Large intestine (tissue), 3 donors: ENCODE results near the gene CARD9. TPM values are rescaled to one million over a fixed set of nuclear protein-coding genes. Genes with fewer than 3 reads are reported as not detected.
"Not testable (repeated sequence)": the region's sequence is repeated elsewhere in the genome, so short reads cannot be mapped to it uniquely, and the experiment has no call there.

Source experiments
- DNase-seq, 2 donors: peaks; one replicate each; pipeline versions ENCODE4 v3.0.0 to v3.0.0-alpha.2; 2013
- H3K27ac ChIP-seq: one replicate; pipeline ENCODE4 v1.5.1; 2013; ENCODE audit warnings: low read length
- H3K27me3 ChIP-seq: 2 replicates; pipeline ENCODE4 v1.6.1; 2013; ENCODE audit warnings: low read length; ENCODE audit not compliant: control insufficient read depth, insufficient read depth
- H3K36me3 ChIP-seq: 2 replicates; pipeline ENCODE4 v1.6.1; 2013; ENCODE audit warnings: low read length; ENCODE audit not compliant: control insufficient read depth, insufficient read depth
- H3K4me1 ChIP-seq: one replicate; pipeline ENCODE4 v1.6.1; 2013; ENCODE audit warnings: low read length; ENCODE audit not compliant: control insufficient read depth, insufficient read depth
- H3K4me3 ChIP-seq: one replicate; pipeline ENCODE4 v1.5.1; 2013; ENCODE audit warnings: low read length
- H3K9me3 ChIP-seq: one replicate; pipeline ENCODE4 v1.6.1; 2013; ENCODE audit warnings: mild to moderate bottlenecking, low read depth, low read length, moderate library complexity; ENCODE audit not compliant: control insufficient read depth
- WGBS: methylation state at CpG from one replicate; pipeline ENCODE4 v1.1.5; 2013; ENCODE audit warnings: low lambda C conversion rate; ENCODE audit not compliant: insufficient coverage; 5-methylcytosine and 5-hydroxymethylcytosine counted together
- polyA plus RNA-seq: library from polyadenylated mRNA; unstranded; fragments of 120-200 nt; gene quantifications from one replicate; pipeline ENCODE4 v1.2.1, GENCODE V29; 2013

The CARD9 gene
- polyA plus RNA-seq, 1 donor = 2.4 TPM

DNA sequence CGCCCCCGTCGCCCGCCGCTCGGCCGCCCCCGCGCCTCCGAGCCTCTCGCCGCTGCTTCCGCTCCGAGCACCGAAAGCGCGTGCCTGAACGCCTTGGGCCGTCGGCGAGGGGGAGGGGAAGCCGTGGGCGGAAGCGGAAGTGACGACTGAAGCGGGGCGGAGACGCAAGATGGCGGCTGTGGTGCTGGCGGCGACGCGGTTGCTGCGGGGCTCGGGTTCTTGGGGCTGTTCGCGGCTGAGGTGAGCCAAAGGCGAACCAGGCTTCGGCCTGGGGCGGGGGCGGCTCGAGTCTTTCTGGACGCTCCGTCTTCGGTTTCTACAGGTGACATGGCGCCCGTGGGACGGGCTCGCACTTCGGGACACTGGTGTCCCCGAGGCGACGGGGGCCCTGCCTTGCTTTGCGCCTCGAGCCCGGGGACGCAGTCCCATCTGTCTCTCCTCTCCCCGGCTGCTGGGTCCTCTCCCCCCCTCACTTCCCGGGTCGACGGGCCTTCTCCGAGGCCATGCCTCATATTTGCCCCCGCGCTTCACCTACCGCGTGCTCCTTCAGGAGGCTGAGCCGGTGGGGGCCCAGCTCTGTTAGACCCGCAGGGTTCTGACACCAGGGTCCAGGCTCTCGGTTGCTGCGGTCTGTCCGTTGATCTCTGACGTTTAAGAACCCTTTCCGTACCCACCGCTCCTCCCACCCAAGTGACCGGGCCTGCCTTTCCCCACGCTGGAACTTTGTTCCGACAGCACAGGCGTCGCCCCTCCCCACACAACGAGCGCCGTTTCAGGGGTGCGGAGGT is 37.2 kb upstream of the CARD9 start, which contains the start of the genes ENTR1 and PMPCA:
TSS of gene ENTR1 (minus strand) at position 115 of the 788 bp plus-strand sequence. CDS start 217 bp downstream, outside the sequence.
TSS of gene PMPCA (plus strand) at position 159 of the 788 bp plus-strand sequence. CDS start at position 170, 11 bp downstream.
- H3K27me3 ChIP-seq = no peaks in the 10 kb centered on the region
- H3K9me3 ChIP-seq = no peaks in the 10 kb centered on the region
- WGBS = no CpG with 5 or more reads among the region's 83 CpGs
- peak; percentile 88 to 90 for DNase-seq
- H3K36me3 ChIP-seq = peaks cover 44% of the 10 kb centered on the region
- peak within 1 kb of the TSS; percentile 52 for H3K27ac ChIP-seq
- H3K4me1 ChIP-seq = peaks cover 18% of the 10 kb centered on the region
- peak within 1 kb of the TSS; percentile 96 for H3K4me3 ChIP-seq

- Histone ChIP-seq H3K27me3 (no peaks in the 10 kb centered on the region), H3K27ac (no peak overlapping the region), H3K4me1 (peaks cover 18% of the 10 kb centered on the region), H3K9me3 (no peaks in the 10 kb centered on the region), H3K4me3 (peak overlapping the region; percentile 58), H3K36me3 (peaks cover 45% of the 10 kb centered on the region)
- DNase-seq = peak in 1 of 2 donors; percentile 67
- WGBS = no CpG with 5 or more reads among the region's 71 CpGs
Measured at GRCh38 chr9:136409557-136410455, 36.3 kb upstream of the CARD9 start.

DNA sequence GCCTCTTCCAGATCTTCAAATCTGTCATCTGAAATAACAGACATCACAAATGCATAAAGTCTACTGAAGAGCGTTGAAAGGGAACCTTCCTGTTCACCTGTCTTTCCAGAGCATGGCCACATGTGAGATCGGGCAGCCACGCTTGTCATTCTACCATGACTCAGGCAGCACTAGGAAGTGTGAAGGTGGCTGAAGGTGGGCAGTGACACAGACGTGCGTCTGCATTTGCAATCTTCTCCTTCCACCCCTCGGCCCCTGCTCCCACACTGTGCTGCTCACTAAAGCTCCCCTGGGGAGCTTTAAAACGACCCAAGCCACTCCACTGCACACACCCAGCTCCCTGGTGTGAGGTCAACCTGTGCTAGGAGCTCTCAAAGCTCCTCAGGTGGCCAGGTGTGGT is 34.4 kb upstream of the CARD9 start:
- Histone ChIP-seq H3K27me3 (no peaks in the 10 kb centered on the region), H3K36me3 (peaks cover 41% of the 10 kb centered on the region), H3K4me3 (no peak overlapping the region), H3K9me3 (no peaks in the 10 kb centered on the region), H3K27ac (no peak overlapping the region), H3K4me1 (peaks cover 18% of the 10 kb centered on the region)
- DNase-seq = no peak
- WGBS = 100% methylated on average over 1 of the region's 7 CpGs

- H3K27me3 ChIP-seq, H3K27ac ChIP-seq, H3K4me3 ChIP-seq, H3K9me3 ChIP-seq, DNase-seq: not testable (repeated sequence)
- Histone ChIP-seq H3K36me3 (peaks cover 44% of the 10 kb centered on the region), H3K4me1 (peaks cover 18% of the 10 kb centered on the region)
- no CpG with 5 or more reads among the region's 28 CpGs for WGBS
Measured at GRCh38 chr9:136407061-136407460, 33.6 kb upstream of the CARD9 start.

GRCh38 chr9:136405904-136406303 is 32.4 kb upstream of the CARD9 start:
- not testable (repeated sequence) for H3K27ac ChIP-seq, H3K9me3 ChIP-seq, H3K27me3 ChIP-seq, H3K4me1 ChIP-seq, DNase-seq, H3K4me3 ChIP-seq
- WGBS = no CpG with 5 or more reads among the region's 10 CpGs
- peaks cover 51% of the 10 kb centered on the region for H3K36me3 ChIP-seq

DNA sequence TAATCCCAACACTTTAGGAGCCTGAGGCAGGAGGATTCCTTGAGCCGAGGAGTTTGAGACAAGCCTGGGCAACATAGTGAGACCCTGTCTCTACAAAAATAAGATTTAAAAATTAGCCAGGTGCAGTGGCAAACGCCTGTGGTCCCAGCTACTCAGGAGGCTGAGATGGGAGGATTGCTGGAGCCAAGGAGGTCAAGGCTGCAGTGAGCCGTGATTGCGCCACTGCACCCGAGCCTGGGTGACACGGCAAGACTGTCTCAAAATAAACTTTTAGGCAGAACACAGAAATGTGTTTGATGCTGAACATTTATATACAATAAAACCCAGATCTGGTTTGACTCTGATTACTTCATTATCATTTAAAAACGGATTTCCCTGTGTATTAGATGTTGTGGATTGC is 32.0 kb upstream of the CARD9 start:
- Histone ChIP-seq H3K36me3 (peaks cover 51% of the 10 kb centered on the region), H3K4me1 (peaks cover 10% of the 10 kb centered on the region), H3K27ac (no peak overlapping the region), H3K4me3 (no peak overlapping the region), H3K27me3 (no peaks in the 10 kb centered on the region), H3K9me3 (no peaks in the 10 kb centered on the region)
- no CpG with 5 or more reads among the region's 7 CpGs for WGBS
- DNase-seq = no peak

- DNase-seq = no peak
- H3K4me3 ChIP-seq = no peak overlapping the region
- H3K27me3 ChIP-seq = no peaks in the 10 kb centered on the region
- H3K27ac ChIP-seq = no peak overlapping the region
- H3K36me3 ChIP-seq = peaks cover 51% of the 10 kb centered on the region
- no CpG with 5 or more reads among the region's 14 CpGs for WGBS
- H3K9me3 ChIP-seq = no peaks in the 10 kb centered on the region
- peaks cover 10% of the 10 kb centered on the region for H3K4me1 ChIP-seq
Measured at GRCh38 chr9:136404801-136405136, 31.3 kb upstream of the CARD9 start.

DNA sequence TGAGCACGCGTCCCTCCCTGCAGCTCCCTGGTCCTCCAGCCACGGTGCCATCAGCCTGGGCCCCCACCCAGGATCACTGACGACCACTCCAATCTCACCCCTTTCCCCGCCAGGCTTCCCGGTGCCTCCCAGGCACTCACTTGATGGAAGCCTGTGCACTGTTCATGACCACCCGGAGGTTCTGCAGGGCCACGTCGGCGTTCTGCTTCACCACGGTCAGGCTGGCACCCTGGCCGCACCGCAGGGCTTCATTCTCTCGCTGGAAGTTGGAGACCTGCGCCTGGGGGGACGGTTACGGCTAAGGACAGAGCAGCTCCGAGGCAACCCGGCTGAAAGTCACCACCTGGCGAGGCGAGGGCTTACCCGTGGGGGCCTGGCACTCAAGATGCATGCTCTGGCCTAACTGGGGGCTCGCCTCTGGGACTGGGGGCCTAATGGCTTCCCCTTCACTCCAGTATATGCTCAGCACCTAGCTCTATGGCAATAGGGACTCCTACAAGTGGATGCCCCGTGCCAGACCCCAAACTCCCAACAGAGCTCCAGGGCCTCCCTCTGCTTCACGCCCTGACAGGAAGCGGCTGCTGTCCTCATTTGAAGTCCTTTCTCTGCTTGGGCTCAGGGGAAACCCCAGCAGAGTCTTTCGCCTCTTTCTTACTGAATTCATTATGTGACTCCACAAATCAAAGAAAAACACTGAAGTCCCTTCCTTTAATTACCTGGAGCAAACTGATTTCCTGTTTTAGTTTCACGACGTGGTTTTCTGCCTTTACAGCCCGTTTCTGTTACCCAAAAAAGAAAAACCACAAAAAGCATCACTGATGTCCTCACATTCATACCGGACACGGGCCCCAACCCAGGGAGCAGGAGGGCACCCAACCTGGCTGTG is 30.7 kb upstream of the CARD9 start:
- peaks cover 51% of the 10 kb centered on the region for H3K36me3 ChIP-seq
- no peak overlapping the region for H3K27ac ChIP-seq
- H3K27me3 ChIP-seq = no peaks in the 10 kb centered on the region
- no peak overlapping the region for H3K4me3 ChIP-seq
- H3K4me1 ChIP-seq = peaks cover 8% of the 10 kb centered on the region
- DNase-seq = no peak
- H3K9me3 ChIP-seq = peaks cover 4% of the 10 kb centered on the region
- 96% methylated on average over 3 of the region's 32 CpGs for WGBS

DNA sequence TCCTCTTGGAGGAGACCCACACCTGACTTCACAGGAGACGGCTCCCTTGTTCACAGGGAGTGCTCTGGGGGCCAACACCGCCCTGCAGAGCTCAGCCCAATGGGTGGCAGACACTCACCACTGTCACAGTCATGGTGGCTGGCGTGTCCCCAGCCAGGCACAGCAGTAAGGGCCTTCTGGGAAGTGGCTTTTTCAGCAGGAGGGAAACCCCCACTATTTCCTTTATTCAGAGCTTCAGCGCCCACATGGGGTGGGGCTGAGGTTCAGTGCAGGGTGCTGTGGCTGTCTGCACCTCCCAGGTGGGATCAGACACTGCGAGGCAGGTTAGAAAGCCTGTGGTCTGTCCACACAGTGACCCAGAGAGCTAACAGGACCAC is 30.1 kb upstream of the CARD9 start:
- peaks cover 4% of the 10 kb centered on the region for H3K9me3 ChIP-seq
- no peaks in the 10 kb centered on the region for H3K27me3 ChIP-seq
- no peak overlapping the region for H3K4me3 ChIP-seq
- peaks cover 14% of the 10 kb centered on the region for H3K4me1 ChIP-seq
- no peak for DNase-seq
- peaks cover 51% of the 10 kb centered on the region for H3K36me3 ChIP-seq
- no CpG with 5 or more reads among the region's 5 CpGs for WGBS
- no peak overlapping the region for H3K27ac ChIP-seq

- Histone ChIP-seq H3K36me3 (peaks cover 57% of the 10 kb centered on the region), H3K27ac (no peak overlapping the region), H3K4me3 (no peak overlapping the region), H3K9me3 (peaks cover 4% of the 10 kb centered on the region), H3K4me1 (peaks cover 17% of the 10 kb centered on the region), H3K27me3 (no peaks in the 10 kb centered on the region)
- no peak for DNase-seq
- WGBS = no CpG with 5 or more reads among the region's 13 CpGs
Measured at GRCh38 chr9:136402067-136402466, 28.6 kb upstream of the CARD9 start.
